Uterus (tissue), 2 donors: Measurements from ENCODE around the gene UBE2M.

Source experiments
- CTCF ChIP-seq, 4 experiments: fragments of 200-600 bp in 2 of 4; fragments of 450-650 bp in 2 of 4; sonication (generic) in 2 of 4; IDR thresholded peaks; one replicate each; pipeline ENCODE4 v1.5.1; 2016 to 2019; ENCODE audit warnings: antibody characterized with exemption in 4 of 4, mild to moderate bottlenecking in 2 of 4, moderate library complexity in 1 of 4
- POLR2A ChIP-seq, 2 donors: fragments of 450-650 bp; IDR thresholded peaks; one replicate each; pipeline ENCODE4 v1.6.1; 2016; ENCODE audit warnings: antibody characterized with exemption in 2 of 2, mild to moderate bottlenecking in 1 of 2, moderate library complexity in 1 of 2

GRCh38 chr19:58568453-58569130, 10.2 kb upstream of the UBE2M start:
- TF ChIP-seq POLR2A (IDR thresholded peaks at IDR 0.05) (no peak), CTCF (IDR thresholded peaks at IDR 0.05) (no peak)
